Measurements from ENCODE around the gene WBP11.

DNA sequence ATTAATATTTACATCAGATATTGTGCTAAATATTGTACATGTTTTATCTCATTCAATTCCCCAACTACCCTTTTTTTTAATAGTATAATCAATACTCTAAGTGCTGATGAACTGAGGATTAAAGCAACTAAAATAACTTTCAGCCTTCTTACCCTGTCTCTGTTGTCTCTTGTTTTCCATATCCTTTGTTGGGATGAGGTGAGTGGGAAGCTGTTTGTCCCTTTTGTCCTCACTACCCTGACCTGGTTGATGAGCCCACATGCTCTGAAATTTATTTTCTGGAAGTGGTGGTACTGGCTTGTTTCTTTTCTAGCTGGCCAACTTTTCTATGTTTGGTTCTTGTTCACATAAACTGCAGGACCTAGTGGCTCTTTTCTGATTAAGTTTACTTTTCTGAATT is 49.6 kb upstream of the WBP11 start:
- TF ChIP-seq CTCF (IDR thresholded peaks at IDR 0.05; ENCODE audit: insufficient read depth, low read length, poor library complexity, severe bottlenecking) (no peak), EZH2phosphoT487 (conservative IDR thresholded peaks at IDR 0.05; ENCODE audit: low read length) (no peak)
